NK-92 (cell line): ENCODE data around the gene MAPK8IP1.

Experiments
- DNase-seq: peaks from one replicate; lab custom pipeline; 2025; ENCODE audit not compliant: unreplicated experiment; lab: John Stamatoyannopoulos, UW

The MAPK8IP1 gene

GRCh38 chr11:45859661-45860140, 25.8 kb upstream of the MAPK8IP1 start:
- DNase-seq: no peak

DNA sequence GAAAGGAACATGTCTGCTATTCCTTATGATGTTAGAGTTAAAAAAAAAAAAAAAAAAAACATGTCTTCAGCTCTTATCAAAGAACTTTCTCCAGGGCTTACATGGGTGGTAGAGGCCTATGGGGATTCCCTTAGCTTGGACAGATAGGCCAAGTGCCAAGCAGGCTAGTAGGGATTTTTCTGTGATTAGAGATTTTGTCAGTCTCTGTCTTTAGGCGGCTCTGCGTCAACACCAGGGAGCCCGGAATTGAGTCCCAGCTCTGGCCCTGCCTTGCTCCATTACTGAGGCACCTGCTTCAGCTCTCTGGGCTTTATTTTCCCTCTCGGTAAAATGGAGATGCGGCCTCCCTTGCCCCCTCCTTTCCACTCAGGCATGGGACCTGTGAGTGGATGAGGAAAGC, 25.1 kb upstream of the MAPK8IP1 start:
- DNase-seq: no peak

- no peak for DNase-seq
These were observed 24.5 kb upstream of the MAPK8IP1 start for GRCh38 chr11:45860764-45861510.

DNA sequence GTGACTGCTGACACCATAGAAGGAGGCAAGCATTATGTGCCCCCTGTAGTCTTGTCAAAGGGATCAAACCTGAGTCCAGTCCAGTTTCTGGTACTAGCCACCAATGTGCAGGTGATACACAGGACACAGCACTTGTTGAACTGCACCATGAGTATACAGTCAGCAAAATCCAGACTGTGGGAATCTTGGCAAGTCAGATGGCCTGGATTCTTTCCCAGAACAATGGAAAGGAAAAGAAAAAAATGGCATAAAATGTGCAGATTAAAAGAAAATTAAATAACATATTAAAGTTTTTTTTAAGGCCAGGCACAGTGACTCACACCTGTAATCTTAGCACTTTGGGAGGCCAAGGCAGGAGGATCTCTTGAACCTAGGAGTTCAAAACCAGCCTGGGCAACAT, 21.4 kb upstream of the MAPK8IP1 start:
- no peak for DNase-seq

DNA sequence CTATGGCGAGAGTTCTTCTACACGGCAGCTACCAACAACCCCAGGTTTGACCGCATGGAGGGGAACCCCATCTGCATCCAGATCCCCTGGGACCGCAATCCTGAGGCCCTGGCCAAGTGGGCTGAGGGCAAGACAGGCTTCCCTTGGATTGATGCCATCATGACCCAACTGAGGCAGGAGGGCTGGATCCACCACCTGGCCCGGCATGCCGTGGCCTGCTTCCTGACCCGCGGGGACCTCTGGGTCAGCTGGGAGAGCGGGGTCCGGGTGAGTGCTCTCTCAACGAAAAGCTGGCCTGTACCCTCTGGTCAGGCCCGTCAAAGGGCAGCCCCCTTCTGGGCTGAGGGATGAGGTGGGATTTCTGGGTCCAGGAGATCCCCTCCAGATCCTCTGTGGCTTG, 15.9 kb upstream of the MAPK8IP1 start:
- DNase-seq: no peak

GRCh38 chr11:45870706-45871105, 14.7 kb upstream of the MAPK8IP1 start:
- no peak for DNase-seq

DNA sequence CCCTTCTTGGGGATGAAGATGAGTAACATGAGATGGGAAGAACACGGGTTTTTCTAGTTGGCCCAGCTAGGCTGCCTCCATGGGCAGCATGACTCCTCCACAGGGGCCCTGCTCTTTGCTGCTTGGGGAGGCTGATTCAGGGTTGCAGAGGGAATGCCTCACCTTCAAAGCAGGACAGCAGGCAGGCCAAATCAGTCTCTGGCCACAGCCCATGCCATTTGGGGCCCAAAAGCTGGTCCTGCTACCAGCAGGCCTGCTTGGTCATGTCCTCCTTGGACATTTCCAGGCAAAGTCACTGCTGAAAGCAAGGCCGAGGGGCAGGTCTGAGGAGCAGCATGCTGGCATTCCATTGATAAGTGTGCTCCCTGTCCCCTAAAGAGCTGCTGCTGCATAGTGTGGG, 13.8 kb upstream of the MAPK8IP1 start:
- no peak for DNase-seq

DNA sequence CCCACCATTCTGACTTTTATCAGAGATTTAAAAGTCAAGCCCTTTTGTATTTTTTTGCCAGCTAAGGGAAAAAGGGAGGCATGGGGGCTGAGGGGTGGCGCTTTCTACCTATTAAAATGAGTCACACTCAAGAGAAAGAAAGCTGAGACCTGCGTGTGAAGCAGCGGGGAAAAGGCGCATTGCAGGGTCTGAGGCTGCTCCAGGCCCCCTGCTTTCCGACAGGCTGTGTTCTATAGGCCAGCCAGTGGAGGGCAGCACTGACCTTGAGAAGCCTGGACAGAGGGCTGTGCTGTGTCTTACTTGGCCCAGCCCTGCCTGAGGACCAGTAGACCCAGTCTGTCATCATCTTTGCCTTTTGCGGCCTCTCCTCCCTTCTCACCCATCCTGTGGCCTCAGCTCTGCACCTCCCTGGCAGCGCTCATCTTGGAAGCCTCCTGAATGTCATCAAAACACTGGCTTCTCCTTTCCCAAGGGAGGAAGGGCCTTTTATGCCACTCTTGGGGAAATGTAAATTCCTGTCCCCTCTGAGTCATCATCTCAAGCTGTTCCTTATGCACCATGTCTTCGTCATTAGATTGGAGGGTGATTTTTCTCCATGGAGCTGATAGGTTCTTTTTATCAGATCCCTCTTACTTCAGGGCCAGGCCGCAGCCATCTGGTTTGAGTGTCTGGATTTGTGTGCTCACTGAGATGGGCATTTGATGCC, 12.6 kb upstream of the MAPK8IP1 start:
- no peak for DNase-seq

- no peak for DNase-seq
These were observed 9.1 kb upstream of the MAPK8IP1 start for GRCh38 chr11:45876401-45876800.

GRCh38 chr11:45877221-45877620, 8.2 kb upstream of the MAPK8IP1 start:
- no peak for DNase-seq

DNA sequence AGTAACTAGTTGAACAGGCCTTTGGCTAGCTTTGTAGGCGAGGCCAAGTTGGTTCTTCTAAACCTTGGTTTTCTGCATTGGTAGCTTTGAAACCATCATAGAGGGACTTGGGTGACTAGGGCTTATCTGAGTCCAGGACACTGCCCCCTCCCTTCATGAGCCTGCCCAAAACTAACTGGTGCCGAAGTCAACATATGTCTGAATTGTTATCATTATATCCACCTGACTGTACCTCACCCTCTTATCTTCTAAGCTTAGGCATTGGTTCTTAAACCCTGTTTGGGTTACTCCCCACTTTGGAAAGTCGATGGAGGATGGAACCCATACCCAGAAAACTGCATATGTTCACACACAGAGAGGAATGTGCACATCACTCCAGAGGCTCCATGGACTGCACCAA, 7.6 kb upstream of the MAPK8IP1 start:
- DNase-seq: no peak

DNA sequence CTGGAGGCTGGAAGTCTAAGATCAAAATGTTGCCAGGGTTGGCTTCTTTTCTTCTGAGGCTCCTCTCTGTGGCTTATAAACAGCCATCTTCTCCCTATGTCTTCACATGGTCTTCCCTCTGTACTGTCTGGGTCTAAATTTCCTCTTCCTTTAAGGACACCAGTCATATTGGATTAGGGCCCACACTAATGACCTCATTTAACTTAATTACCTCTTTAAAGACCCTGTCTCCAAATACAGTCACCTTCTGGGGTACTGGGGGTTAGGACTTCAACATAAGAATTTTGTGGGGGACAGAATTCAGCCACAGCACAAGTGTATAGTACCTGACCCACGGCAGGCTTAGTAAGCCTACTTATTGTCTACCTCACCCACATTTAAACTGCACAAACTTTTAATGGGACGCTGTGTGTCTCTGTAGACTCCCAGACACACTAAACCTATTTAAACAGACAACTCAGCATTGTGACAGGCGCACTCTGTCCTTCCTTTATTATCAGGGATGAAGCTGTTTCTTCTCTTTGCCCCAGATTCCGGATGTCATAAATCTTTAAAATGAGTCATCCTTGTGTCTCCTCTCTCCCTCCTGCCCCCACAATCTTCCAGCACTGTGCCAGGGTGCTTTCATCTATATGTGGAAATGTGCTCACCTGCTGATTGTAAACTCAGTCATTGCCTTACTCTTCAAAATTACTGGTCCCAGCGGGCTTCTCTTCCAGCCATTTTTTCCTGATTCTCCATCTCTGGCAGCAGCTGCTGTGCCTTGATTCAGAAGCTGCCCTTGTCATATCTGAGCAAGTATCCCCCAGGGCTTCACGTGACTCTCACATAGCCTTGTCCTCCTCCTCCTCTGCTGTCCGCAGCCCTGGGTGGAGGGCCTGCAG, 5.4 kb upstream of the MAPK8IP1 start:
- DNase-seq: no peak

- no peak for DNase-seq
These were observed 4.5 kb upstream of the MAPK8IP1 start for GRCh38 chr11:45880772-45881570.

GRCh38 chr11:45881708-45882368, 3.6 kb upstream of the MAPK8IP1 start:
- DNase-seq: no peak

DNA sequence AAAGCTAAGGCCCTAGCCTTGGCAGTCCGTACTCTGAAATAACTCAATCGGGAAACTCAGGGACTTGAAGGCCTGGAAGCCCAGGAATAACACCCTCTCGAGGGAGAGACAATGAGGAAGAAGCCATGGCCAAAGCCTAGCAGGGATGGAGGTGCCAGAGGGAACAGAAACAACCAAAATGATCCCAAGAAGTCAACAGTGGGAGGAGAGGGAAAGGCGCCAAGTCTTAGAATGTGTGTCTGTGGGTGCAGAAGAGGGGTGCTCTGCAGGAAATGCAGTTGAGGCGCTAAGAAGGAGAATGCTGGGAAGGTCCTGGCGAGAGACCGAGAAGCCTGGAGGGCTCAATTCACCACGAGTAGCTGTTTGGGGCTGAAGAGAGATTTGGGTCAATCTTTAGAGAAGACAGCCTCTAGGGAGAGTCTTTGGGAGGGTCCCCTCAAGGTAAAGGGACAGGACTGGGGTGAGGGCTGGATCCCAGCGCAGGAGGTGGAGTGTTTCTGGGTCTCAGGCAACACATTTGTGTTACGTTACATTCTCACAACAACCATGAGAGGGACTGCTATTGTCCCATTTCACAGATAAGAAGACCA, 760 bp upstream of the MAPK8IP1 start:
- DNase-seq: no peak

GRCh38 chr11:45885921-45886721, 670 bp downstream of the MAPK8IP1 start:
- DNase-seq: no peak

- DNase-seq: no peak
These were observed 1.5 kb downstream of the MAPK8IP1 start for GRCh38 chr11:45886816-45887520.

DNA sequence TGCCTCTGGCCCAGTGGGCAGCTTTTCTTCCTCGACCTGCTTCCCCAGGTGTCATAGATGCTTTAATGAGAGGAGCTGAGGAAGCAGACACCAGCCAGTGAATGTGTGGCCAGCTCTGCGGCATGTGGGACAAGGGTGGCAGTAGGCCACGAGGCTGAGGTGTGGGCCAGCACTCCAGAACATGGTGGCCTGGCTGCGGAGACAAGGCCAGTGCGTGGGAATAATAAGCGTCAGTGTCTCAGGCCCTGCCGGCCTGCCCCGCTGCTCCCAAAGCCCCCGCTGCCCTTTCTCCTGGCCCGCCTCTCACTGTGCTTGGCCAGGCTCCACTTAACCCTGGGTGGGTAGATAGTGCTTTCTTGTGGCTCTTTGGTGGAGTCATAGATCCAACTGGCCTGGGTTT, 2.1 kb downstream of the MAPK8IP1 start:
- no peak for DNase-seq
